ENCODE data around the gene TAS2R10.
A peak's percentile ranks its signal among the peaks of the same experiment; 100 is the strongest.
"Not testable (repeated sequence)": the region's sequence is repeated elsewhere in the genome, so short reads cannot be mapped to it uniquely, and the experiment has no call there.

The TAS2R10 gene, protein sequence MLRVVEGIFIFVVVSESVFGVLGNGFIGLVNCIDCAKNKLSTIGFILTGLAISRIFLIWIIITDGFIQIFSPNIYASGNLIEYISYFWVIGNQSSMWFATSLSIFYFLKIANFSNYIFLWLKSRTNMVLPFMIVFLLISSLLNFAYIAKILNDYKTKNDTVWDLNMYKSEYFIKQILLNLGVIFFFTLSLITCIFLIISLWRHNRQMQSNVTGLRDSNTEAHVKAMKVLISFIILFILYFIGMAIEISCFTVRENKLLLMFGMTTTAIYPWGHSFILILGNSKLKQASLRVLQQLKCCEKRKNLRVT

DNA sequence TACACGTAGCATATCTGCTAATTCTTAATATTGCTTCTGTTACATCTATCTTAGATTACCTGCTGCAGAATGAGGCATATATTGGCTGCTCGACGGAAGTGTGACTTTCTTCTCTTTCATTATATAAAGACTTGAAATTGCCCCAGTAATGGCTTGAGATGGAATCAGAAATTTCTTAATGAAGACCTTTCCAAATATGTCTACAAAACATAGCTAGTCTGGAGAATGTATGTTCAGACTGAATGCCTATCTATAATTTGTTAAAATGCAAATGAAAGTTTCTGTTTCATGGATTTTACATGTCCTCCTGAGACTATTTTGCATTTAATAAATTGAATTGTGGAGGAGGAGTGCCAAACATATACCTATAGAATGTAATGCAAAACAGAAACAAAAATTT lies at the start of gene TAS2R10:
TAS2R10 (minus strand) TSS at position 101 of the 400 bp plus-strand sequence; CDS start at position 12, 89 bp downstream.
- DNase-seq, result no peak

DNA sequence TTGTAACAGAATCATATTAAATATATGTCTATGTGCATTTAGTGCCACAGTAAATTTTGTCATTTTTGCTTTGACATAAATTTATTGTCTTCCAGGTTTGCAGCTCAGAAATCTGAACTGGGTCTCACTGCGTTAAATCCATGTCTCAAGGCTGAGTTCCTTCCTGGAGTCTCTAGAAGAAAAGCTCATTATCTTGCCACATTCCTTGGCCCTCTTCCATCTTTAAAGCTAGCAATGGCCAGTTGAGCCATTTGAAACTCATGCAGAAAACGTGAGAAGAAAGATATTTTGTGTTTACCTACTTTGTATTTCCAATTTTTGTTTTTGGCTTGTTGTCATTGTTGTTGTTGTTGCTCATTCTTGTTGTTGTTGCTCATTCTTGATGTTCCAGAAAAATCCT lies 47.2 kb upstream of the TAS2R10 start:
- no peak for DNase-seq

DNA sequence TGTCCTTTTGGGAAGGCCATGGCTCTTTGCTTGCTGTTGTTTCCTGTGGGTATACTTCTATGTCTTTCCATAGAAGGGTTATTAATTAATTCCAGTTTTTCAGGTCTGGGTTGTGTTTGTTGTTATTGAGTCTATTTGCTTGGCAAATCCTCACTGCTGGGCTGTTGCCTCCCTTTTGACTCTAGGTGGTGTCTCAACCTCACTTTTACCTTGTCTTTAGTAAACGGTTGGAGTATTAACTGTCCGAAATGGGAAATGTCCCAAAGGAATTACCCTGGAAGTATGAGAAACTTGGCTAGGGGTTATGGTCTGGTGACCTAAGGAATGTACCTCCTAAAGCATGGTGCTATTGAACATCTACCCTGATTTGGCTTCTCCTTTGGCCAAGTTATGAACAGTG lies 41.2 kb upstream of the TAS2R10 start:
- no peak for DNase-seq

DNA sequence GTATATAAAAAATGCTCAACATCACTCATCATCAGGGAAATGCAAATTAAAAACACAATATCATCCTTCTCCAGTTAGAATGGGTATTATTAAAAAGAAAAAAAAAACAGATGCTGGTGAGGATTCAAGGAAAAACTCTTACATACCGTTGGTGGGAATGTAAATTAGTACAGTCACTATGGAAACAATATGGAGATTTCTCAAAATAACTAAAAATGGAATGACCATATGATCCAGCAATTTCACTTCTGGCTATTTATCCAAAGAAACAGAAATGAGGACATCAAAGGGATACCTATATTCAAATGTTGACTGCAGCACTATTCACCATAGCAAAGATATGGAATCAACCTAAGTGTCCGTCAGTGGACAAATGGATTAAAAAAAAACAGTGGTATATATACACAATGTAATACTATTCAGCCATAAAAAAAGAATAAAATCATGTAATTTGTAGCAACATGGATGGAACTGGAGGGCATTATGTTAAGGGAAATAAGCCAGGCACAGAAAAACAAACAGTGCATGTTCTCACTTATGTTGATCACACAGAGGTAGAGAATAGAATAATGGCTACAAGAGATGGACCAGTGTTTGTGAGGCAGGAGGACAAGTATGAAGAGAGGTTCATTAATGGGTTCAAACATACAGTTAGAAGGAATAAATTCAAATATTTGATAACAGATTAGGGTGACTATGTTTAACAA lies 37.5 kb upstream of the TAS2R10 start:
- no peak for DNase-seq

DNA sequence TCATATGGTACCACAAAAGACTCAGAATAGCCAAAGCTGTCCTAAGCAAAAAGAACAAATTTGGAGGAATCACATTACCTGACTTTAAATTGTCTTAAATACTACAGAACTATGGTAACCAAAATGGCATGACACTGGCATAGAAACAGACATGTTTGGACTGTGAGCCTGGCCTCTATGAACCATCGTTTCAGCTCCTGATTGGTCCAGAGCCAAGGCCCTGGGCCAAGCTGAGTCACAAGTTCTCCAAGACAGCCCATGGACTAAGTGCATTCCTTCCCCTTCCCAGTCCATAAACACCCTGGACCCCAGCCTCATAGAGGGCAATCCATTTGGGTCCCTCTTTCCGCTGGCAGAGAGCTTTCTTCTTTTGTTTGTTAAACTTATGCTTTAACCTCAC lies 35.2 kb upstream of the TAS2R10 start:
- DNase-seq, result no peak

DNA sequence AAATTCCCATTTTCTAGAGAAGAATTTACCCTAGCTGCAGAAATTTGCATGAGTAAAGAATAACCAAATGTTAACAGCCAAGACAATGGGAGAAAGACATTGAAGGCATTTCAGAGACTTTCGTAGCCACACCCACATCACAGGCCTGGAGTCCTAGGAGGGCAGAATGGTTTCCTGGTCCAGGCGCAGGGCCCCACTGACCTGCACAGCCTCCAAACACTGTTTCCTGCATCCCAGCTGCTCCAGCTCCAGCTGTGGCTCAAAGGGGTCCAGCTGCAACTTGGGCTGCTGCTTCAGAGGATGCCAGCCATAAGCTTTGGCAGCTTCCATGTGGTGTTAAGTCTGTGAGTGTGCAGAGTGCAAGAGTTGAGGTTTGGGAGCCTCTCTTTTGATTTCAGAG lies 29.6 kb upstream of the TAS2R10 start:
- no peak for DNase-seq

DNA sequence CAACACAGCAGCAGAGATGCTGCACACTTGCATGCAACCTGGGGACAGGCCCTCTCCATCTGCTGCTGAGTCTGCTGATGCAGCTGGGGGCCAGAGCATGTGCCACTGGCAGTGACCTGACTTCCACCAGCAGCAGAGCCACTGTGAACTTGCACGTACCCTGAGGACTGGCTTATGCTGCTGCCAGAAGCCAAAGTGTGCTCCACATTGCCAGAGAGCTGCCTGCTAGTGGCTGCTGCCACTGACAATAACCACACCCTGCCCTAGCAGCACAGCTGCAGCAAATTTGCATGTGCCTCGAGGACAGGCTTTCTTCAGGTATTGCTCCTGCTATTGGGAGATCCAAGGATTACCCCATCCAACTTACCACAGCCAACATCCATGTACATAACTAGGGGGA lies 27.6 kb upstream of the TAS2R10 start:
- no peak for DNase-seq

DNA sequence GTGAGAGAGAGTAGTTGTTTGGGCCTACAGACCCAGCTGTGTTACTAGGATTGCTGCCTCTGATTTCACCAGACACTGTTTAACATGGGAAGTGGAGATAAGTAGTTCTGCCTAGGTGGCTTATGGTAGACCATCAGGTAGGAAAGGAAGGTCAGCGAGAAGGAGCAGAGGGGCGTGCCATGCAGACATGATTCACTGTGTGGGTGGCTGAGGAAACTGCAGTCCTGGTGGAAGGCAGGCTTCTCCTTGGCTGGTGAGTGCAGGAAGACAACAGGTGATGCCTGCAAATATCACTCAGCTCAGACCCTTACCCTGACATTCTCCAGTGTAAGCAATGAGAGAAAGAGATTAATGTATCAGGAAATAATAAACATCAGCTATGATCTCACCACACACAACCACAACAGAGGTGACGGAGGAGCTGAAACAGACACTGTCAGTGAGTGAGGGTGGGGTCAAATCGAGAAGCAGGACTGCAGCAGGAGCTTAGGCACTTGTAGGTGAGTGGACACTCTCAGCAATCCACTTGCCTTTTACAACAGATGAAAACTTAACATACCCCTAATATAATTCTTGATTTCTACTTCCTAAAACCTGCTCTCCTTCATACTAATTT lies 25.2 kb upstream of the TAS2R10 start:
- no peak for DNase-seq

DNA sequence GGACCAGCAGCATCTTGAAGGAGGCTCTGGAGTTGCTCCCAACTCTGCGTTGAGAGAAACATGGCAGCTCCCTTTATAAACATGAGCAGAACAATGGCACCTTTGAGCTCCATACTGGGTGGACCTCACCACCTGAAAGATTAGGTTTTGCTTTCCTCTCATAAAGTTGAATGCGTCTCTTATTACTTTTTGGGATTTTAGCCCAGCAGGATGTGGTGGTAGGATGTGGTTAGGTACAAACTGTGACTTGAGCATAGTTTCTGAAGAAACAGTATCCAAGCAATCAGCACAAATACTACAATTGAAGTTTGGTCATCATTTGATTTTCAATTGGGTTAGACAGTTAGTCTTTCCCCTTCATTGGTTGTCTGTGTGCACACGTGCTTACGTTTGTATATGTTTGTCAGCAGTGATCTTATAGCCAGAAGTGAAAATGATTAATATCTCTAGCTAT lies 23.3 kb upstream of the TAS2R10 start, which contains the start of gene PRR4:
PRR4 (minus strand) TSS at position 51 of the 454 bp plus-strand sequence; CDS start at position 13, 38 bp downstream.
- DNase-seq, result peak in 1 of 2 donors; percentile 26

DNA sequence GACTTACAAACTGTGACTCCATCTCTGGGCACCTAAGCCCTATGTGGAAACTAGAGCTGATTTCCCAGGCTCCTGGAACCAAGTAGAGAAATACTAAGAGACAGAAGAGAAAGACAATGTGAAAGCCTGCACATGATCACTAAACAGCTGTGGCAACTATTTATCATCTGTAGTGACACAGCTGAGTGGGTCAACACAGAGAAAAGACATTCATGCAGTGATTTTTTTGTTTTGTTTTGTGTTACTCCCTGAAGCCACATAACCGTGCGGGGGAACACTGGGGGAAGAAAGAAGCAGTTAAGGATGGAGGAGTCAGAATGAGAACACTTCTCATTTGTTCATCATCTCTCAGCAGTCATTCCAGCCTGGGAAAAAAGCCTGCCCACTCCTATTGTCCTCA lies 21.6 kb upstream of the TAS2R10 start:
- DNase-seq, result no peak

DNA sequence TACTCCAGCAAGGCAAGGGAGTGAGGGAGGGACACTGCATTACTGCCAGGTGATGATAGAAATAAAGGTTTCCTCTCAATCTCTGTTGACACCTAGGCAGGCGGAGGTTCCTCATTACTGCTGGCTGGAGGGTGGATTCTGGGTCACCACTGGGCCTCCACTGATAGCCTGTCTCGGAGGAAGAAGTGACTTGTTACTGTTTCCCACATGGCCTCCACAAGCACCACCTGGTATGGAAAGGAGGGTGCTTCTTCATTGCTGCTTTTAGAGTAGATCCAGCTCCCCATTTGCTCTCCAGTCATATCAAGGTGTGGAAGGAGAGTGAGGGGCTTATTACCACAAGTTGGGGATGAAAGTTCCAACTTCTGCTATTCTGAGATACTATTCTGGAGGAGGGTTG lies 16.7 kb upstream of the TAS2R10 start:
- DNase-seq, result no peak

DNA sequence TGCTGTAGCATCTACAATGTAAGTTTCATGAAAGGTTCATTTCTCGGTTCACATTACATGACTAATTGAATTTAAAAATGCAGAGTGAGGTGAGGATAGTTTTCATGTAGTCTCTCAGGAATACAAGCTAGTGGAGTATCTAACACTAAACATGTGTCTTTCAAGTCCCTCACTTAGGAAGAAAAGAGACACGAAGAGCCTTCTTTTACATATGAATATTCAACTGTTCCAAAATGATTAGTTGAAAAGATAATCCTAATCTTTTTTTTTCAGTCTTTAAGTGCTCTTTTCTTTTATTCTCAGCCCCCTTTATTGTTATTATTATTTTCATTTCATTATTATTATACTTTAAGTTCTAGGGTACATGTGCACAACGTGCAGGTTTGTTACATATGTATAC lies 12.3 kb upstream of the TAS2R10 start:
- no peak for DNase-seq

DNA sequence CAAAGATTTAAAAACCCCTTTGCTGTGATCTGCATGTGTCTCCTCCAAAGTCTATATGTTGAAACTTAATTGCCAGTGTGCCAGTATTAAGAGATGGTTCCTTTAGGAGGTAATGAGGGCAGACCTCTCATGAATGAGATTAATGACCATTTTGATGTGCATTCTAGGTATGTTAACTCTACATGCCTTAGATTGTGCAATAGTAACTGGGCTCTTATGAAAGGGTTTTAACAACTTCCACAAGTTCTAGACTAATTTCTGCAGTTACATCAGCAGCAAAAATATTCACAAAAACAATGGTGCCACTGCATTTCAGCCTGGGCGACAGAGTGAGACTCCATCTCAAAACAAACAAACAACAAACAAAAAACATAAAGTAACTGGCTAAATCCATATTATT lies 3.8 kb upstream of the TAS2R10 start:
- DNase-seq, result no peak

DNA sequence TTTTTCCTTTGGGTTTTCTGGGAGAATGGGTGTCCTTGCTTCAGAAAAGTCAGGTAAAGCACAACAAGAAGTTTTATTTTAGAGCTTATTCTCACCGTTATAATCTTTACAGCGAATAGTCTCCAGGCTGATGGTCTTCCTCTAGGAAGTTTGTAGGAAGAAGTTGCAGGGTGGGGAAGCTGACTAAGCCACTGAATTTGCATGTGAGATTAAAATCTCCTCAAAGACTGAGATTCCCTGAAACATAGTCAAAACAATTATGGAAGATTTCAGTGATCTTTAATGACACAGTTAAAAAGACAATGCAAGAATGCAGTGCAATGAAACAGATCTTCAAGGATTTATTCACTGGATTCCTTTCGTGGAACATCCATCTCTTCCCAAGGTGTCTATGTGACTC lies 1.2 kb downstream of the TAS2R10 start:
- no peak for DNase-seq

DNA sequence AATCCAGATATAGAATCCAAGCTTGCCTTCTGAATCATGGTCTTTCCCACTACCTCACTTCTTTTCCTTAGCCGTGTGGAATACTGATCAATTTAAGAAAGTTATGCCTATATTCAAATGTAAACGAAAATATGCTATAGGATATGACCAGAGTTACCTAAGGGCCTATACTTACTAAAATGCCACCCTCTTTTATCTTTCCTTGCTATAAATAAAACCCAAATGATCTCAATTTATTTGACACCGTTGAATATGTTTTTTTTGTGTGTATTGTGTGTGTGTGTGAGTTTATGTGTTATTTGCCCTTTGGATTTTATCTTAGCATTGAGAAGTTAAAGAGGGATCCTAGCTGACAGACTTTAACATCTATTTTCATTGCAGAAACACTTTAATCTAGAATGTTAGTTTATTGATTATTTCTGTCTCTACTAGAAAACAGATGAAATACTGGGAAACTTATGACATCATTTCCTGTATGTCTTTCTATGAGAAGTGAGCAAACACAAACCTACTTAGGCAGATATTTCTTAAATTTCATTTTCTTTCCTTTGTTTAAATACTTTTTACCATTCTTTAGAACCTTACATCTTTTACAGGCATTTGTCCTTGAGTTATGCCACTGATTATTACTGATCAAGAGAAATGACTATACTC lies 14.1 kb downstream of the TAS2R10 start:
- DNase-seq, result no peak

DNA sequence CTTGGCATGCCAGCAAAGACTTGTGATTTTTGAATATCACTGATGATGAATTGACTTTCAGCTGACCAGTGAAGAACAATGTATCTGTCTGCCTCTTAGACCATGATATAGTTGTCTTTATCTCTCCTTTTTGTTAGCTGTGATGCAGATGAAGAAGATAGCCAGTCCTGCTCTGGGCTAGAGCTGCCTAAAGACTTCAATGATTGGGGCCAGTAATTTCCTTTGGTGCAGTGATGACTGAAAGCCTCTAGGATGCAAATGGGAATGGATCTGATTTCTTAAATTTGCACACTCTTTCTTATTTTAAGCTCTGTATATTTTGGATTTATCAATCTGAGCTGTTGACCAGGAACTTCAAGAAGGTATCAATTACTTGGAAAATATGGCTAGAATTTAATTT lies 16.1 kb downstream of the TAS2R10 start, which contains the start of gene TAS2R9:
TAS2R9 (minus strand) TSS at position 101 of the 400 bp plus-strand sequence; CDS start at position 8, 93 bp downstream.
- no peak for DNase-seq

DNA sequence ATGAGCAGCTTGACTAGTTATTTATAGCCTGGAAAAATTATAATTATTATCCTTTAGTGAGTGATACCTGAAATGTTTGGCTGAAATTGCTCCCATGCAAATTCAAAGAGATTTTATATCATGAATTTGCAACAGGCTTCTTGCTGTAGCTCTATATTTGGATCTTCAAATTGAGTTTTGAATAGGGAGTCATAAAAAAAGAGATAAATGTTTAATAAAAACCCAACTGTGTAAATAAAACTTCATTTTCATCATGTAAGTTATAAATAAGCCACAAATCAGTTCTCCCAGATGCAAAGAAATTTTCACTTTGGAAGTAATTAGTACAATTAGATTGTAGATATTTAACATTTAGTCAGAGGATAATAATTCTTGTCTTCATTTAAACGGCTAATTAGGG lies 19.0 kb downstream of the TAS2R10 start, which contains the start of gene TAS2R8:
TAS2R8 (minus strand) TSS at position 101 of the 400 bp plus-strand sequence. CDS start 306 bp downstream, outside the sequence.
- DNase-seq, result no peak

DNA sequence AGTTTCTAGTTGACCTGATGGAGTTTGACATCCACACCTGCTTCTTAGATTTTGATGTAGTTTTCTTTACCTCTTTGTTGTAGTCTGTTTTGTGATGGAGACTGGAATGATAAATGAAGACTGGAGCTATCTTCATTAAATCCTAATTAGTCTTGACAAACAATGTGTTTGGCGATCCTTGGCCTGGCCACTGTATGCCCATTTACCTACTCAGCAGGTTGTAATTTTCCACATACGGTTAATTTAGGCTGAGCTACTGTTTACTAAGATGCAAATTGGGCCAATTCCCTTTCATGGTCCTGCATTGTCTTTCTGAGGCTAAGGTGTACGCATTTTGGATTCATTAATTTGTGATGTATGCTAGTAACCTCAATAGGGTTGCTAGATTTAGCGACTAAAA lies 23.6 kb downstream of the TAS2R10 start, which contains the start of gene TAS2R7:
TAS2R7 (minus strand) TSS at position 41 of the 400 bp plus-strand sequence. CDS start 57 bp downstream, outside the sequence.
- DNase-seq, result no peak

DNA sequence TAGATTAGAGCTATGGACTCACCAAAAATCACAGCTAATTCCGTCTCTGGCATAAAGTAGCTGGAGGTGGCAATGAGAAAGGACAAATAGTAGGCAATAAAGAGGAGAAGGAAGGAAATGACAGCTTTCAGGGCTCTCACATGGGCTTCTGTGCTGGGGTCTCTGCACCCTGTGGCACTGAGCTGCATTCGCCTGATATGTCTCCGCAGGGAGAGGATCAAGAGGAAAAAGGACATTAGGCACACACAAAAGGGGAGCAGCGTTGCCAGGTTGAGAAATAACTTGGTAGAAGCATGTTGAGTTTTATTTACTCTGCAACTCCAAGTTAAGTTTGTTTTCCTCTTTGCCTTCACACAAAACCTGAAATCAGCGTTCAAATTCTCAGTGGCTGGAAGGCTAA lies 24.4 kb downstream of the TAS2R10 start:
- no peak for DNase-seq

DNA sequence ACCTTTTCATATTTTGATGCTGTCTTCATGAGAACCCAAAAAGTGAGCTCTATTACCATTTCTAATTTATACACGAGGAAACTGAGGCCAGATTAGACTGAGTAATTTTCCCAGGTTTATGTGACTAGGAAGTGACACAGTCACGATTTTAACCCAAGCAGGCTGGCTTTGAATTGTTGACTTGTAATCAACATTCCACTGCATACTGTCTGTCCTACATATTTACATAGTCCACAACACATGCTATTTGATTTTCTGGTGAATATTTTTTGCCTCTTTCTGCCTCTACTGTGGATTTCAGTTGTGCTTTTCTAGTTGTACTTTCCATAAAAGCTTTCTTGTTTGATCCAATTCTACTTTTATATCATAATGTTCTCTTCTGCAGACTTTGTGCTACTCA lies 31.9 kb downstream of the TAS2R10 start:
- DNase-seq, result no peak

DNA sequence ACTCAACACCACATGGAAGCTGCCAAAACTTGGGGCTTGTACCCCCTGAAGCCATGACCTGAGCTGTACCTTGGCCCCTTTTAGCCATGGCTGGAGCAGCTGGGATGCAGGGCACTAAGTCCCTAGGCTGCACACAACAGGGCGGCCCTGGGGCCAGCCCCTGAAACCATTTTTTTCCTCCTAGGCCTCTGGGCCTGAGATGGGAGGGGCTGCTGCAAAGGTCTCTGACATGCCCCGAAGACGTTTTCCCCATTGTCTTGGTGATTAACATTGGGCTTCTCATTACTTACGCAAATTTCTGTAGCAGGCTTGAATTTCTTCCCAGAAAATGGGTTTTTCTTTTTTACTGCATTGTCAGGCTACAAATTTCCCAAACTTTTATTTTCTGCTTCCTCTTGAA lies 34.4 kb downstream of the TAS2R10 start:
- DNase-seq, result not testable (repeated sequence)

DNA sequence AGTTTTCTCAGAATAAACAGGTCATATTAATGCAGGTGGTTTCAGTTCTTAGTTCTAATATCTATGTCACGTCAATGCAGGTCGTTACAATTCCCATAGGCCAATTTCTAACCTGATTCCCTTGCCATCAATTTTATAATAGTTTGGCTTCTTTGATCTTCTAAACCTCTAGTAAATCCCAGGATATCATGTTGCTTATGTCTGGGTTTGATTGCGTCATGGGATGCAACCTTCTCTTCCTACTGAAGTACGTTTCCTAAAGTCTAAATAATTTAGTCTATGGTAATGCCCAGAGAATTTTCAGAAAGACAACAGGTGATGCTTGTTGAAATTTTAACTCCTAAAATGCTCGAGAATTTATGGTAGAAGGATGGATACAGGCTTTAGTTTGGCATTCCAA lies 42.9 kb downstream of the TAS2R10 start:
- no peak for DNase-seq

DNA sequence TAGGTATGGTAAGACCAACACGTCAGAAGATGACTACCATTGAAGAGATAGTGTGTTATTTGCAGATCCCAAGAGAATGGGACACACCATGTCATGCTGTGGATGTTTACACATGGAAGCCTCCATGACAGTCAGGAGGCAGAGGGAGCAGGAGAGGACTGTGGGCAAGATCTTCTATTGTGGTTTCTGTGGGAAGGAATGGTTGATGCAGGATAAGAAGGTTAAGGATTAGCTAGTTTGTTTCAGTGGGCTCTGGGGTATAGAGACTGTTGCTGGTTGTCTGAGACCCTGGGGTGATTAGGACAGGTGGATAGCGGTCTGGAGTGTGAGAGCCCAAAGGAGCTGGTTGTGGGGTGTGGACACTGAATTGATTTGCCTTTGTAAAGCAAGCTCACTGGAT lies 47.1 kb downstream of the TAS2R10 start:
- DNase-seq, result no peak

Measured in CD4-positive, alpha-beta T cell treated with Interleukin-1 beta for 1 hour (primary cell).